HG03280 (cell line): ENCODE data around the gene APBB1IP.
"Not testable (repeated sequence)": the region's sequence is repeated elsewhere in the genome, so short reads cannot be mapped to it uniquely, and the experiment has no call there.

Experiments
- ATAC-seq: cut with Tn5 transposase; IDR thresholded peaks from one replicate; pipeline ENCODE4 v1.9.1; 2021; ENCODE audit warnings: mild to moderate bottlenecking, moderate library complexity; ENCODE audit not compliant: unreplicated experiment

APBB1IP gene

DNA sequence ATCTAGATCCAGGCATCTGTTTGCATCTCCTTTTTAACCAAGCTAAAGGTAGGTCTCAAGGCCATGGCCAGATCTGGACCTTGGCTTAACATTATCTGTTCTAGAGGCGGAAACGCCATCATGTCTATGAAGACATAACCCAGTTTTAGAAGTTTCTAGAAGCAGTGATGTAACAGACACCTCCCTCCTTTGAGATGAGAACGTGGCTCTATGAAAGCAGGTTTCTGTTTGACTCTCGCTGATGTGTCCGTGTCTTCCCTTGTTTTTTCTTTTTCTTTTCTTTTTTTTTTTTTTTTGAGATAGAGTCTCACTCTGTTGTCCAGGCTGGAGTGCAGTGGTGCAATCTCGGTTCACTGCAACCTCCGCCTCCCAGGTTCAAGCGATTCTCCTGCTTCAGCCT is 36.7 kb downstream of the APBB1IP start:
- ATAC-seq: peak; percentile 67

DNA sequence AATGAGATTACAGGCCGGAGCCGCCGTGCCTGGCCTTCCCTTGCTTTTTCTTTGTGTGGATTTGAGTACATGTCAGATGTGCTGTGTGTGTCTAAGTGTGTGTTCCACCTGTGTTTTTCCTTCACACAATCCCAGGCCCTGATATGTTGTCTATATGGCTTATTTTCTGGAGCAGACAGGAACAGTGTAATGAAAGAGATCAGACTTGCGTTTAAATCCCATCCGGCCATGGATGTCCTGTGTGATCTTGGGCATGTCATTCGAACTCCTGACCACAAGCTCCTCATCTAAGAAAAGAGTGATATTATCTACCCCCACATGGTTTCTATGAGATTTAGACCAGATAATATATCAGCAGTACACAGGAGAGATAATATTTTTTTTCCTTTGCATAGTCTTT is 37.2 kb downstream of the APBB1IP start:
- no peak for ATAC-seq

- ATAC-seq: no peak
These were observed 39.4 kb downstream of the APBB1IP start for GRCh38 chr10:26477501-26477900.

DNA sequence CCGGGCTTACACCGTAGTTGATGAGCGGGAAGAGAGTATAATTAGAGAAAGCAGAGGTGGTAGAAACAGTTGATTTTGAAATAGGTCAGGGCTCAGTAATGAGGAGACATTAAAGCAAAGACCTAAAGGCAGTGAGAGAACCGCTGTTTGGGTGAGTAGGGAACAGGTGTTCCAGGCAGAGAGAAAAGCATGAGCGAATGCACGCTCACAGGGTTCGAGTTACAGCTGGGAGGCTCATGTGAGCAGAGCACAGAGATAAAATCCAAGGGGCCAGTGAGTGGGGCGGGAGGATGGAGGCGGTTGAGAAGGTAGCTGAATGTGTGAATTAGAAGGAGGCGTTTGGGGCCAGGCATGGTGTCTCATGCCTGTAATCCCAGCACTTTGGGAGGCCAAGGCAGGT is 39.9 kb downstream of the APBB1IP start:
- ATAC-seq: no peak

DNA sequence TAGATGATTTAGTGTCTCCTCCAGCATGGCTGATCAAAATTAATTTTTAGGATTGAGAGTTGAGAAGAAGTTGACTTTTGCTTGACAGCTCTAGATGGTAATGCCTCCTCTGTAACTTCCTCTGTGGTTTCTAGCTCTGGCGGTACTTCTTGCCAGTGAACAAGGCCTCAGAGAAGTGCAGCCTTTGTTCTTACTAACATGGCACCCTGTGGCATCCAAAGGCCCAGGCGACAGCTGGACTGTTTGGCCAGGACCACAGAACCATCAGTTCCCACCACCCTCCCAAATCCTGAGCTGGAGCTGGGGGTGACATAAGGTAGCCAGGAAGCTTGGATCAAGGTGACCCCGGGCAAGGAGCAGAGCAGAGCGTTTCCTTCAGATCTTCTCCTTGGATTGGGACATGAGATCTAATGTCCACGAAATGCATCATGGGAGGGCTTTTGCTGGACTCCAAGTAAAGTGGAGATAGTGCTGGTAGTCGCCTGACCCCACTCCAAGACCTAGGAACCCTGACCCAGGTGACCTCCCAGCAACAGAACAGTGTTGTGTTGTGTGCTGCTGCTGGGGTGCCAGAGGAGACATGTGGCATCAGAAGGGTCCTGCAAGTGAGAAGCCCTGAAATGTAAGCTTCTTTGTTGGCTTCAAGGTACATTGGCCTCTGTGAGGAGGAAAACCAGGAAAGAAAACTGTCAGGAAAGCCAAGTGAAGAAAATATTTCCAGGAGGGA is 41.8 kb downstream of the APBB1IP start:
- no peak for ATAC-seq

DNA sequence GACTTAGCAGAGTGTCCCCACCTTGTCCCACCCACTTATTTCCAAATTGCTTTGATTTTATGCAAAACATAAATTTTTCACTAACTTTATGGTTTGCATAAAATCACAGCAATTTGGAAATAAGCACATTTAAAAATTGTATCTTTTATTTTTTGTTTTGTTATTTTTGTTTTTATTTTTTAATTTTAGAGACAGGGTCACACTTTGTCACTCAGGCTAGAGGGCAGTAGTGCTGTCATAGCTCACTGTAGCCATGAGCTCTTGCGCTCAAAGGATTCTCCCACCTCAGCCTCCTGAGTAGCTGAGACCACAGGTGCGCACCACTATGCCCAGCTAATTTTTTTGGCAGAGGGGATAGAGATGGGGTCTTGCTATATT is 43.2 kb downstream of the APBB1IP start:
- ATAC-seq: no peak

- no peak for ATAC-seq
These were observed 43.9 kb downstream of the APBB1IP start for GRCh38 chr10:26481914-26482550.

DNA sequence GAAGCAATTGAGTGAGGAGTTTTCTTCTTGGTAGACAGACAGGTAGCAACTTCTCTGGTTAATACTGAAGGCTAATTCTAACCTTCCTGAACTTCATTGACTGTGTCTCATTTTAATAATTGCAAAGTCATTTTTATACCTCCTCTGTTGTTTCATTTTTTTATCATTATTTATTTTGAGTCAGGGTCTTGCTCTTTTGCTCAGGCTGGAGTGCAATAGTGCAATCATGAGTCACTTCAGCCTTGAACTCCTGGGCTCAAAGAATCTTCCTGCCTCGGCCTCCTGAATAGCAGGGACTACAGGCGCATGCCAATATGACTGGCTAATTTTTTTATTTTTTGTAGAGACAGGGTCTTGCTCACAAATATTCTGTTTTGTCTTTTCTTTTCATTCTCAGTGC is 45.4 kb downstream of the APBB1IP start:
- ATAC-seq: no peak

GRCh38 chr10:26485150-26485941 is 47.2 kb downstream of the APBB1IP start:
- ATAC-seq: no peak

DNA sequence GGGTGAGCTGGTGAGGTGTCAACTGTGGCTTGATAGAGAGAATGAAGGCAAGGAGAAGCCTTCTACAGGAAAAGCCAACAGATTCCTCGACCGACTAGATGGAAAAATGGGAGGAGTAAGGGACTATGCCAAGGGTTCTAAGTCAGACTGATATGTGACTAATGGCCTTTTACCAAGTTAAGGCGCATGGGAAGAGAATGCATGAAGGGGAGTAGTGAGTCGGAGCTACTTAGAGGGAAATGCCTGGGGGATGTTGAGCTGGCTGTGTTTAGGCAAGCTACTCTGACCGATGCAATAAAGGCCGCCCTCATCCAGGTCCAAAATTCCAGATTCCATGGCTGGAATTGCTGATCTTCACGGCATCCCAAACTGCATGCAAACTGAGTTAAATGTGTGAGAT is 48.2 kb downstream of the APBB1IP start:
- no peak for ATAC-seq

- peak; percentile 79 for ATAC-seq
These were observed 49.1 kb downstream of the APBB1IP start for GRCh38 chr10:26486990-26487850.

- no peak for ATAC-seq
These were observed 50.2 kb downstream of the APBB1IP start for GRCh38 chr10:26488344-26488743.

DNA sequence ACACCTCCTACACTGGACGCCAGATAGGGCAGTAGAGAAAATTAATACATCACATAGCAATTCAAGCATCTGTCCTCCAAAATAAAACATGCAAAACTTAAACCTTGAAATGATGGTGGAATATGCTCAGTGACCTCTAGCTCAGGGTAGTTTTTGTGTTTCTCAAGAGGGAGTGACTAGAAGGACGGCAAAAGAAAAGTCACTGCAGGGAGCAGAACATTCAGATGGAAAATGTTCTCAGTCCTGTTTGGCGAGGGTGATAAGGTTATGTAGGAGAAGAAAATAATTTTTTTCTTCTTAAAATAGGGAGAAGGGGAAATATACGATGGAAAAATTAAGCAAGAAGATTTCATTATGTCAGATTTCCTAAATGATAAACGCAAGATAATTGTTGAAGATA is 50.9 kb downstream of the APBB1IP start:
- no peak for ATAC-seq

DNA sequence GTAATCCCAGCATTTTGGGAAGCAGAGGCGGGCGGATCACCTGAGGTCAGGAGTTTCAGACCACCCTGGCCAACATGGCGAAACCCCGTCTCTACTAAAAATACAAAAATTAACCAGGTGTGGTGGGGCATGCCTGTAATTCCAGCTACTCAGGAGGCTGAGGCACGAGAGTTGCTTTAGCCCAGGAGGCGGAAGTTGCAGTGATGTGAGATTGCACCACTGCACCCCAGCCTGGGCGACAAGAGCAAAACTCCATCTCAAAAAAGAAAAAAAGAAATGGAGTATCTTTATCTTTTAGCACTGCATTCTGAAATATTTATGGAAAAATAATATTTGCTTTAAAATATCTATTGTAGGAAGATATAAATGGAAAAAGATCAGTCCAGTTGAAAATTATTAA is 52.2 kb downstream of the APBB1IP start:
- ATAC-seq: not testable (repeated sequence)

DNA sequence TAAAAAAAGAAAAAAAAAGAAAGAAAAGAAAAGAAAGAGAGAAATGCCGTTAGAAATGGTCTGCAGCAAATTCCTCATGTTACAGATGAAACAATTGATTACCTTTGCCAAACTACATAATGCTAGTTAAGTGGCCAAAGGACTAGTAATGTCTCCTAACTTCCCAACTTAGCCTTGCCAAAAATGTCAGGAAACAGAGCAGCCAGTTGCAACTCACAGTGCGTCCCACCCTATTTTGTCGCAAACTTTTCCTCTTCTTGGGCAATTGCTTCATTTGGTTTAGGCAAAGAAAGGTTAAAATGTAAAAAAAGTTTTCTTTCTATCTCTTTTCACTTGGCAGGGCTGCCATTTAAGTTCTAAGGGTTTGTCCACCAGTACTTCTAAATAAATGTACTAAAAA is 53.1 kb downstream of the APBB1IP start:
- no peak for ATAC-seq

GRCh38 chr10:26491934-26492333 is 53.8 kb downstream of the APBB1IP start:
- no peak for ATAC-seq

DNA sequence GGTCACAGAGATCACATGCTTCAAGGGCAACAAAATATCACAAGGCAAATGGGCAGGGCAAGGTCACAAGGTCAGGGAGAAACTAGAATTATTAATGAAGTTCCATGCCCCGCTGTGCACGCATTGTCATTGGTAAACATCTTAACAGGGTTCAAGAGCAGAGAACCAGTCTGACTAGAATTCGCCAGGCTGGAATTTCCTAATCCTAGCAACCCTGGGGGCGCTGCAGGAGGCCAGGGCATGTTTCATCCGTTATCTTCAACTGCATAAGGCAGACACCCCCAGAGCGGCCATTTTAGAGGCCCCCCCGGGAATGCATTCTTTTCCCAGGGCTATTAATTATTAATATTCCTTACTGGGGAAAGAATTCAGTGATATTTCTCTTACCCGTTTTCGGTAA is 54.6 kb downstream of the APBB1IP start:
- not testable (repeated sequence) for ATAC-seq

- no peak for ATAC-seq
These were observed 55.9 kb downstream of the APBB1IP start for GRCh38 chr10:26494018-26494417.

- ATAC-seq: no peak
These were observed 61.3 kb downstream of the APBB1IP start for GRCh38 chr10:26499426-26499825.

DNA sequence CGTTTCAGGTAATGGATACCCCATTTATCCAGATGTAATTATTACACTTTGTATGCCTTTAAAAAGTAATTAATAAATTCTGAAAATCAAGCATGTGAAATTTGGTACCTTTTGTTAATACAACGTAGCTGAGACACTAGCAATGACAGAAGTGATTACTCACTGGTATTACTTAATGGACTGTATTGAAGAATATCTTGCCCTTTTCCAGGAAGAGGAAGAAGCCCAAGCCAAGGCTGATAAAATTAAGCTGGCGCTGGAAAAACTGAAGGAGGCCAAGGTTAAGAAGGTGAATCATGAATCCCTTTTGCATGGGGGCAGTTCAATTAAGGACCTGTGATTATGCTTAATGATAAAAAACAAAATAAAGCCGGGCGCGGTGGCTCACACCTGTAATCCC is 64.8 kb downstream of the APBB1IP start:
- no peak for ATAC-seq

GRCh38 chr10:26503911-26504310 is 65.8 kb downstream of the APBB1IP start:
- ATAC-seq: no peak
